A549 (cell line): Measurements from ENCODE around the gene URGCP. TPM values are rescaled to one million over a fixed set of nuclear protein-coding genes. Genes with fewer than 3 reads are reported as not detected.

Experiments used
- ATAC-seq, 2 experiments: fragments of 200-7000 bp in 1 of 2; fragments of >200 bp in 1 of 2; cut with Nextera tagmentation in 1 of 2; cut with Tn5 transposase in 1 of 2; 3 replicates each; pipeline versions ENCODE4 v1.8.0 to v1.9.1; 2018 to 2020; ENCODE audit warnings: mild to moderate bottlenecking in 1 of 2, moderate library complexity in 1 of 2
- CTCF ChIA-PET: fragments of 300-600 bp; sonication (Branson Sonifier 250); formaldehyde crosslinking; extraction: SDS; loops from one replicate; lab custom pipeline; 2021; ENCODE audit warnings: antibody characterized with exemption, inconsistent platforms; lab: Yijun Ruan, JAX
- POLR2A ChIA-PET: fragments of 350-600 bp; formaldehyde crosslinking; extraction: SDS; loops from one replicate; lab custom pipeline; 2021; ENCODE audit warnings: antibody characterized with exemption, inconsistent platforms; lab: Yijun Ruan, JAX
- DNase-seq, 2 experiments: peaks; one replicate each; pipeline versions ENCODE4 v3.0.0 to v3.0.0-alpha.2; 2011 to 2016; ENCODE audit warnings: low read depth in 1 of 2, low spot score in 1 of 2
- FAIRE-seq: peaks from 2 replicates; lab custom pipeline; 2011; peaks lifted over from hg19 to GRCh38; lab: Jason Lieb, UNC
- H3K27ac ChIP-seq, 2 experiments: fragments of >200 bp; sonication (Bioruptor Twin); formaldehyde crosslinking; 3 replicates each; pipeline ENCODE4 v1.5.1; 2016 to 2017
- H3K4me1 ChIP-seq: fragments of >200 bp; sonication (Bioruptor Twin); formaldehyde crosslinking; 3 replicates; pipeline ENCODE4 v1.6.1; 2016
- H3K4me2 ChIP-seq: fragments of >200 bp; sonication (Bioruptor Twin); formaldehyde crosslinking; 3 replicates; pipeline ENCODE4 v1.6.1; 2016
- H3K4me3 ChIP-seq: fragments of >200 bp; sonication (Bioruptor Twin); formaldehyde crosslinking; 3 replicates; pipeline ENCODE4 v1.5.1; 2016
- H3K9me3 ChIP-seq: fragments of >200 bp; sonication (Bioruptor Twin); formaldehyde crosslinking; 3 replicates; pipeline ENCODE4 v1.6.1; 2016
- BHLHE40 ChIP-seq: IDR thresholded peaks from 2 replicates; pipeline ENCODE4 v1.6.1; 2012; ENCODE audit warnings: low read depth, low read length, inconsistent platforms
- CBX2 ChIP-seq: fragments of 200-600 bp; sonication (generic); IDR thresholded peaks from 2 replicates; pipeline ENCODE4 v1.6.1; 2016; ENCODE audit warnings: low read depth, mild to moderate bottlenecking, borderline replicate concordance
- CBX8 ChIP-seq: fragments of 200-600 bp; sonication (generic); IDR thresholded peaks from 2 replicates; pipeline ENCODE4 v1.6.1; 2016
- CEBPB ChIP-seq, 2 experiments: fragments of >200 bp in 1 of 2; sonication (Bioruptor Twin) in 1 of 2; formaldehyde crosslinking in 1 of 2; IDR thresholded peaks; 2 replicates each; pipeline ENCODE4 v1.6.1; 2012 to 2016
- CHD2 ChIP-seq: fragments of 150-350 bp; IDR thresholded peaks from 2 replicates; pipeline ENCODE4 v1.6.1; 2014; ENCODE audit warnings: low read length; ENCODE audit not compliant: partially characterized antibody
- ELK1 ChIP-seq: fragments of 150-350 bp; IDR thresholded peaks from 2 replicates; pipeline ENCODE4 v1.6.1; 2014; ENCODE audit warnings: low read depth, mild to moderate bottlenecking, low read length
- EP300 ChIP-seq, 2 experiments: fragments of >200 bp; sonication (Bioruptor Twin); formaldehyde crosslinking; IDR thresholded peaks; 2 replicates in 1 of 2; 3 replicates in 1 of 2; pipeline ENCODE4 v1.6.1; 2016 to 2017
- FOSL2 ChIP-seq, 2 experiments: fragments of 450-650 bp in 1 of 2; fragments of >200 bp in 1 of 2; sonication (Bioruptor Twin) in 1 of 2; formaldehyde crosslinking; IDR thresholded peaks; 2 replicates each; pipeline versions ENCODE4 v1.5.0 to v1.6.1; 2016 to 2020; ENCODE audit warnings: mild to moderate bottlenecking in 1 of 2, moderate library complexity in 1 of 2
- FOXS1 ChIP-seq: fragments of 250-450 bp; sonication (Bioruptor Pico); IDR thresholded peaks from 2 replicates; pipeline ENCODE4 v1.5.0; 2020; ENCODE audit warnings: mild to moderate bottlenecking, moderate library complexity
- HDAC2 ChIP-seq: fragments of 200-600 bp; sonication (generic); IDR thresholded peaks from 2 replicates; pipeline ENCODE4 v1.6.1; 2016
- HOXA7 ChIP-seq: fragments of 250-450 bp; sonication (Bioruptor Pico); IDR thresholded peaks from 2 replicates; pipeline ENCODE4 v1.5.0; 2020; ENCODE audit warnings: mild to moderate bottlenecking, moderate library complexity
- HOXB13 ChIP-seq: fragments of 250-450 bp; sonication (Bioruptor Pico); IDR thresholded peaks from 2 replicates; pipeline ENCODE4 v1.5.0; 2020; ENCODE audit warnings: low read depth, mild to moderate bottlenecking, moderate library complexity
- MAFK ChIP-seq: fragments of 450-650 bp; IDR thresholded peaks from 2 replicates; pipeline ENCODE4 v1.6.1; 2014; ENCODE audit not compliant: partially characterized antibody
- NPAS2 ChIP-seq: fragments of 250-450 bp; sonication (Bioruptor Pico); IDR thresholded peaks from 2 replicates; pipeline ENCODE4 v1.8.0; 2022; ENCODE audit warnings: mild to moderate bottlenecking, moderate library complexity, borderline replicate concordance
- NR3C1 ChIP-seq: fragments of >200 bp; sonication (Bioruptor Twin); formaldehyde crosslinking; IDR thresholded peaks from 3 replicates; pipeline ENCODE4 v1.6.1; 2017
- PBX3 ChIP-seq: IDR thresholded peaks from 2 replicates; pipeline ENCODE4 v1.6.1; 2012
- PHF8 ChIP-seq: fragments of 200-600 bp; sonication (generic); IDR thresholded peaks from 2 replicates; pipeline ENCODE4 v1.6.1; 2016; ENCODE audit warnings: low read depth, mild to moderate bottlenecking, antibody characterized with exemption, moderate library complexity, borderline replicate concordance
- POLR2A ChIP-seq: IDR thresholded peaks from 2 replicates; pipeline ENCODE4 v1.6.1; 2012; ENCODE audit warnings: mild to moderate bottlenecking, low read length
- RAD21 ChIP-seq, 2 experiments: fragments of >200 bp in 1 of 2; sonication (Bioruptor Twin) in 1 of 2; formaldehyde crosslinking in 1 of 2; IDR thresholded peaks in 1 of 2; conservative IDR thresholded peaks in 1 of 2; 2 replicates in 1 of 2; 3 replicates in 1 of 2; pipeline ENCODE4 v1.6.1; 2012 to 2018; ENCODE audit warnings: inconsistent platforms in 1 of 2
- RARB ChIP-seq: fragments of 250-450 bp; sonication (Bioruptor Pico); IDR thresholded peaks from 2 replicates; pipeline ENCODE4 v1.8.0; 2021; ENCODE audit warnings: mild to moderate bottlenecking, moderate library complexity
- RCOR1 ChIP-seq: fragments of 150-350 bp; IDR thresholded peaks from 2 replicates; pipeline ENCODE4 v1.6.1; 2014; ENCODE audit warnings: antibody characterized with exemption, low read length, low read depth
- SMC3 ChIP-seq: fragments of >200 bp; sonication (Bioruptor Twin); formaldehyde crosslinking; IDR thresholded peaks from 3 replicates; pipeline ENCODE4 v1.6.1; 2018; ENCODE audit warnings: inconsistent platforms
- SREBF2 ChIP-seq: fragments of 450-650 bp; IDR thresholded peaks from 2 replicates; pipeline ENCODE4 v1.6.1; 2014; ENCODE audit warnings: mild to moderate bottlenecking, moderate library complexity
- TFCP2L1 ChIP-seq: fragments of 250-450 bp; sonication (Bioruptor Pico); IDR thresholded peaks from 2 replicates; pipeline ENCODE4 v1.5.0; 2021; ENCODE audit warnings: mild to moderate bottlenecking
- USF2 ChIP-seq: fragments of 450-650 bp; IDR thresholded peaks from 2 replicates; pipeline ENCODE4 v1.6.1; 2014; ENCODE audit warnings: antibody characterized with exemption
- ZFP36 ChIP-seq: fragments of 450-650 bp; IDR thresholded peaks from 2 replicates; pipeline ENCODE4 v1.6.1; 2014; ENCODE audit warnings: borderline replicate concordance; ENCODE audit not compliant: partially characterized antibody
- ZNF302 ChIP-seq: fragments of 250-450 bp; sonication (Bioruptor Pico); IDR thresholded peaks from 2 replicates; pipeline ENCODE4 v1.9.0; 2021; ENCODE audit warnings: inconsistent platforms, mild to moderate bottlenecking, moderate library complexity
- WGBS: methylation state at CpG from one replicate; pipeline ENCODE4 v1.1.6; 2017; ENCODE audit errors: missing lambda C conversion rate; 5-methylcytosine and 5-hydroxymethylcytosine counted together
- polyA plus RNA-seq, 4 experiments: library from polyadenylated mRNA; depleted of rRNA in 3 of 4; stranded (reverse); fragments of >200 nt; fragmentation: RNase III in 1 of 4; extraction: RNeasy Plus Mini Kit Qiagen cat#74134 plus additional on column Dnase treatment in 1 of 4; gene quantifications; 2 replicates in 3 of 4; 3 replicates in 1 of 4; pipeline ENCODE4 v1.2.3, GENCODE V29; 2011 to 2017

The URGCP gene
- polyA plus RNA-seq, 2 of the 4 experiments (the other 2 are of a cell fraction), result 19.7 to 20.2 TPM

GRCh38 chr7:43937444-43937843 is 31.0 kb upstream of the URGCP start:
- no peak overlapping the region for H3K27ac ChIP-seq
- H3K4me3 ChIP-seq, result no peak overlapping the region
- H3K4me1 ChIP-seq, result no peaks in the 10 kb centered on the region
- ATAC-seq (no peak), DNase-seq (no peak), FAIRE-seq (no peak)
- no peak overlapping the region for H3K4me2 ChIP-seq
- TF ChIP-seq HOXA7 (CRISPR knock-in tag) (no peak), HDAC2 (no peak), FOXS1 (CRISPR knock-in tag) (no peak), CEBPB (IDR thresholded peaks at IDR 0.05) (no peak), PHF8 (no peak), CBX2 (no peak), POLR2A (no peak), NPAS2 (CRISPR knock-in tag) (no peak), RCOR1 (no peak), BHLHE40 (no peak), SREBF2 (no peak)
- ChIA-PET CTCF (no interaction called here), POLR2A (no interaction called here)
- WGBS, result 72% methylated on average over 3 of the region's 3 CpGs
- no peaks in the 10 kb centered on the region for H3K9me3 ChIP-seq

GRCh38 chr7:43933902-43934560 is 27.6 kb upstream of the URGCP start:
- Histone ChIP-seq H3K4me3 (no peak overlapping the region), H3K27ac (no peak overlapping the region), H3K4me2 (no peak overlapping the region), H3K9me3 (no peaks in the 10 kb centered on the region), H3K4me1 (no peaks in the 10 kb centered on the region)
- no peak for TF ChIP-seq FOSL2 (IDR thresholded peaks at IDR 0.05)
- TF ChIP-seq FOSL2 (CRISPR knock-in tag; IDR thresholded peaks at IDR 0.05), result no peak
- no peak for TF ChIP-seq FOXS1 (CRISPR knock-in tag)
- no peak for TF ChIP-seq ELK1
- no peak for TF ChIP-seq RAD21 (conservative IDR thresholded peaks at IDR 0.05 in 1 of 2, IDR thresholded peaks at IDR 0.05 in 1 of 2)
- TF ChIP-seq ZFP36, result no peak
- TF ChIP-seq CHD2, result no peak
- TF ChIP-seq SMC3, result no peak
- TF ChIP-seq MAFK, result no peak
- no peak for TF ChIP-seq NR3C1
- TF ChIP-seq ZNF302 (CRISPR knock-in tag), result no peak
- no peak for TF ChIP-seq NPAS2 (CRISPR knock-in tag)
- no peak for TF ChIP-seq CBX8
- TF ChIP-seq RARB (CRISPR knock-in tag), result no peak
- TF ChIP-seq PBX3, result no peak
- TF ChIP-seq USF2, result no peak
- no peak for TF ChIP-seq HOXB13
- TF ChIP-seq EP300 (IDR thresholded peaks at IDR 0.05), result no peak
- no peak for TF ChIP-seq TFCP2L1 (CRISPR knock-in tag)
- DNase-seq (no peak), FAIRE-seq (no peak), ATAC-seq (no peak)
- ChIA-PET CTCF (no interaction called here), POLR2A (interaction anchor here (0.6 to 1.1 kb wide), 2 partner anchors 8 to 67 kb away, joined by 3 to 4 read pairs; partner anchors contain the start of gene UBE2D4)
- WGBS, result 90% methylated on average over 3 of the region's 3 CpGs
